HG03095 (cell line): ENCODE measurements around the gene HINT3.
A peak's percentile ranks its signal among the peaks of the same experiment; 100 is the strongest.
"Not testable (repeated sequence)": the region's sequence is repeated elsewhere in the genome, so short reads cannot be mapped to it uniquely, and the experiment has no call there.

Source experiments
- ATAC-seq: cut with Tn5 transposase; IDR thresholded peaks from one replicate; pipeline ENCODE4 v1.9.1; 2021; ENCODE audit warnings: moderate library complexity; ENCODE audit not compliant: unreplicated experiment

HINT3 gene

GRCh38 chr6:125961117-125961516 is 4.5 kb downstream of the HINT3 start:
- no peak for ATAC-seq

- no peak for ATAC-seq
Measured at GRCh38 chr6:125962900-125963497, 6.4 kb downstream of the HINT3 start.

- ATAC-seq = no peak
Measured at GRCh38 chr6:125963817-125964216, 7.2 kb downstream of the HINT3 start.

GRCh38 chr6:125966569-125966968 is 10.0 kb downstream of the HINT3 start:
- ATAC-seq = no peak

GRCh38 chr6:125968493-125968892 is 11.9 kb downstream of the HINT3 start:
- ATAC-seq = no peak

GRCh38 chr6:125970760-125971159 is 14.2 kb downstream of the HINT3 start:
- no peak for ATAC-seq

- ATAC-seq = not testable (repeated sequence)
Measured at GRCh38 chr6:125972478-125972877, 15.9 kb downstream of the HINT3 start.

GRCh38 chr6:125974214-125974866 is 17.8 kb downstream of the HINT3 start:
- ATAC-seq = peak; percentile 81

- ATAC-seq = no peak
Measured at GRCh38 chr6:125979101-125979500, 22.5 kb downstream of the HINT3 start.

GRCh38 chr6:125981571-125982185 is 25.1 kb downstream of the HINT3 start:
- ATAC-seq = no peak

GRCh38 chr6:125983246-125983945 is 26.8 kb downstream of the HINT3 start:
- ATAC-seq = no peak

GRCh38 chr6:125984311-125984710 is 27.7 kb downstream of the HINT3 start:
- ATAC-seq = no peak

- no peak for ATAC-seq
Measured at GRCh38 chr6:125985522-125985921, 29.0 kb downstream of the HINT3 start.

- no peak for ATAC-seq
Measured at GRCh38 chr6:125985979-125986300, 29.4 kb downstream of the HINT3 start.

- ATAC-seq = peak; percentile 93
Measured at GRCh38 chr6:125986301-125987025, 29.9 kb downstream of the HINT3 start, which contains the start of gene TRMT11. TRMT11 (plus strand) TSS chr6:125986540; CDS start chr6:125986551, 11 bp downstream.

GRCh38 chr6:125987026-125987617 is 30.6 kb downstream of the HINT3 start:
- ATAC-seq = peak; percentile 36

GRCh38 chr6:125988280-125988679 is 31.7 kb downstream of the HINT3 start:
- no peak for ATAC-seq

- no peak for ATAC-seq
Measured at GRCh38 chr6:125989631-125990030, 33.1 kb downstream of the HINT3 start.

GRCh38 chr6:125991653-125992052 is 35.1 kb downstream of the HINT3 start:
- ATAC-seq = no peak

- no peak for ATAC-seq
Measured at GRCh38 chr6:125994670-125995488, 38.3 kb downstream of the HINT3 start.
